ENCODE measurements around the gene TAB2.

DNA sequence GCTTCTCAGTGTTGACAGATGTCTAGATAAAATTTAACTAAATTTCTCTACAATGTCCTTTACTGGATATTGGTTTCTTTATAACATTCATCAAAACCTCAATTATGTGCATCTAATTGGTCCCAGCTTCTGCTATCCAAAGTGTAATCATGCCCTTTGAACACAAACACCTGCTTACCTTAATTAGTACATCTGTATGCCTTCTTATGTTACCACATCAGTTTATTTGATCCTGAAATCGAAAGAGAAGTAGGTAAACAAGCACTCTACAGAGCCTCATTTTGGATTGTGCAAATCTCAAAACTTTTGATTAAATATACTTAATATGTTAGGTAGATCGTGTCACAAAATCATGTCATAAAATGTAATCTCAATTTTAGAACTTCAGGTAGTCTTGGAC, 36.5 kb downstream of the TAB2 start:
- TF ChIP-seq SP1 (IDR thresholded peaks at IDR 0.05): no peak
- TF ChIP-seq ARNT (IDR thresholded peaks at IDR 0.05): no peak
- no peak for TF ChIP-seq TARDBP (IDR thresholded peaks at IDR 0.05)
- TF ChIP-seq FOXM1 (IDR thresholded peaks at IDR 0.05; ENCODE audit: borderline replicate concordance): no peak
